WI38 (cell line): ENCODE results near the gene IFIT5.
"Not testable (repeated sequence)": the region's sequence is repeated elsewhere in the genome, so short reads cannot be mapped to it uniquely, and the experiment has no call there.

Experiments
- H3K4me3 ChIP-seq: 2 replicates; pipeline ENCODE4 v1.5.1; 2011; ENCODE audit warnings: low read depth, mild to moderate bottlenecking, control low read depth, low read length
- CTCF ChIP-seq: IDR thresholded peaks from 2 replicates; pipeline ENCODE4 v1.5.1; 2012; ENCODE audit warnings: low read depth, mild to moderate bottlenecking, control low read depth, low read length

The IFIT5 gene

GRCh38 chr10:89395141-89395540 is 19.2 kb upstream of the IFIT5 start:
- no peak overlapping the region for H3K4me3 ChIP-seq
- TF ChIP-seq CTCF: no peak

GRCh38 chr10:89398003-89398749 is 16.2 kb upstream of the IFIT5 start:
- TF ChIP-seq CTCF: no peak
- H3K4me3 ChIP-seq: no peak overlapping the region

GRCh38 chr10:89399956-89400355 is 14.4 kb upstream of the IFIT5 start:
- TF ChIP-seq CTCF: no peak
- H3K4me3 ChIP-seq: no peak overlapping the region

- no peak for TF ChIP-seq CTCF
- H3K4me3 ChIP-seq: no peak overlapping the region
Measured at GRCh38 chr10:89403043-89403442, 11.3 kb upstream of the IFIT5 start.

- no peak overlapping the region for H3K4me3 ChIP-seq
- no peak for TF ChIP-seq CTCF
Measured at GRCh38 chr10:89404104-89405047, 10.0 kb upstream of the IFIT5 start.

- not testable (repeated sequence) for H3K4me3 ChIP-seq
Measured at GRCh38 chr10:89406178-89406577, 8.2 kb upstream of the IFIT5 start.

GRCh38 chr10:89407792-89408191 is 6.6 kb upstream of the IFIT5 start:
- H3K4me3 ChIP-seq: not testable (repeated sequence)

- not testable (repeated sequence) for H3K4me3 ChIP-seq
Measured at GRCh38 chr10:89409282-89409681, 5.1 kb upstream of the IFIT5 start.

- not testable (repeated sequence) for H3K4me3 ChIP-seq
Measured at GRCh38 chr10:89410551-89410950, 3.8 kb upstream of the IFIT5 start.

- H3K4me3 ChIP-seq: not testable (repeated sequence)
Measured at GRCh38 chr10:89411135-89411534, 3.2 kb upstream of the IFIT5 start.

GRCh38 chr10:89412276-89412675 is 2.1 kb upstream of the IFIT5 start:
- not testable (repeated sequence) for H3K4me3 ChIP-seq
